Karpas-422 (cell line): ENCODE results near the gene SMC4. TPM values are rescaled to one million over a fixed set of nuclear protein-coding genes. Genes with fewer than 3 reads are reported as not detected.

ENCODE experiments used
- DNase-seq: peaks from one replicate; pipeline ENCODE4 v3.0.0-alpha.2; 2015
- H2AFZ ChIP-seq: fragments of 200-600 bp; sonication (generic); 2 replicates; pipeline ENCODE4 v1.6.1; 2014; ENCODE audit warnings: antibody characterized with exemption, low read length, mixed read lengths
- H3K27ac ChIP-seq: fragments of 200-600 bp; sonication (generic); 2 replicates; pipeline ENCODE4 v1.5.1; 2014; ENCODE audit warnings: mild to moderate bottlenecking, low read length, moderate library complexity
- H3K27me3 ChIP-seq: fragments of 200-600 bp; sonication (generic); 2 replicates; pipeline ENCODE4 v1.6.1; 2014; ENCODE audit warnings: low read length, mixed read lengths
- H3K36me3 ChIP-seq: fragments of 200-600 bp; sonication (generic); 2 replicates; pipeline ENCODE4 v1.6.1; 2014; ENCODE audit warnings: low read length, mixed read lengths; ENCODE audit not compliant: insufficient read depth
- H3K4me1 ChIP-seq: fragments of 200-600 bp; sonication (generic); 2 replicates; pipeline ENCODE4 v1.6.1; 2014; ENCODE audit warnings: mild to moderate bottlenecking, low read length, mixed read lengths
- H3K4me2 ChIP-seq: fragments of 200-600 bp; sonication (generic); 2 replicates; pipeline ENCODE4 v1.6.1; 2014; ENCODE audit warnings: low read length, low read depth, mild to moderate bottlenecking; ENCODE audit not compliant: poor library complexity, severe bottlenecking
- H3K4me3 ChIP-seq: fragments of 200-600 bp; sonication (generic); 2 replicates; pipeline ENCODE4 v1.5.1; 2014; ENCODE audit warnings: mild to moderate bottlenecking, antibody characterized with exemption, low read length, mixed read lengths
- H3K79me2 ChIP-seq: fragments of 200-600 bp; sonication (generic); 2 replicates; pipeline ENCODE4 v1.6.1; 2014; ENCODE audit warnings: mild to moderate bottlenecking, low read length, mixed read lengths
- H3K9ac ChIP-seq: fragments of 200-600 bp; sonication (generic); 2 replicates; pipeline ENCODE4 v1.6.0; 2014; ENCODE audit warnings: low read length
- H3K9me2 ChIP-seq: fragments of 200-600 bp; sonication (generic), shearing (Covaris generic); replicated peaks from 2 replicates; pipeline ENCODE4 v1.6.0; 2014; ENCODE audit warnings: mild to moderate bottlenecking, low read length, moderate library complexity; ENCODE audit not compliant: insufficient read depth
- H3K9me3 ChIP-seq: fragments of 300-700, 200-600 bp; sonication (generic); 2 replicates; pipeline ENCODE4 v1.6.1; 2014; ENCODE audit warnings: low read length, mixed read lengths
- H4K20me1 ChIP-seq: fragments of 200-600 bp; sonication (generic); 2 replicates; pipeline ENCODE4 v1.6.1; 2014; ENCODE audit warnings: mild to moderate bottlenecking, antibody characterized with exemption, low read length, low read depth; ENCODE audit not compliant: insufficient read depth
- small RNA-seq: library from RNA; depleted of rRNA; stranded (forward); fragments of <200 nt; gene quantifications from one replicate; pipeline ENCODE3, GENCODE V24; 2014
- total RNA-seq: library from RNA; depleted of rRNA; stranded (reverse); fragments of >200 nt; shearing (Covaris generic); gene quantifications from 2 replicates; pipeline ENCODE4 v1.2.3, GENCODE V29; 2014; ENCODE audit warnings: low replicate concordance; rRNA removed

The SMC4 gene
- total RNA-seq, 1 experiment from 2014 or later, result 173 TPM

- H4K20me1 ChIP-seq, result no peaks in the 10 kb centered on the region
- no peak overlapping the region for H3K27ac ChIP-seq
- no peaks in the 10 kb centered on the region for H3K79me2 ChIP-seq
- no peaks in the 10 kb centered on the region for H3K4me1 ChIP-seq
- no peak overlapping the region for H2AFZ ChIP-seq
- H3K9ac ChIP-seq, result no peak overlapping the region
- no peaks in the 10 kb centered on the region for H3K36me3 ChIP-seq
- DNase-seq, result no peak
- no peak overlapping the region for H3K4me2 ChIP-seq
- no peak overlapping the region for H3K4me3 ChIP-seq
- H3K9me2 ChIP-seq, result no peaks in the 10 kb centered on the region
- no peaks in the 10 kb centered on the region for H3K9me3 ChIP-seq
- H3K27me3 ChIP-seq, result no peaks in the 10 kb centered on the region
Measured at GRCh38 chr3:160478338-160478737, 78.9 kb downstream of the SMC4 start.

- H3K9me2 ChIP-seq, result no peaks in the 10 kb centered on the region
- no peak overlapping the region for H3K4me2 ChIP-seq
- H3K9me3 ChIP-seq, result no peaks in the 10 kb centered on the region
- H4K20me1 ChIP-seq, result no peaks in the 10 kb centered on the region
- no peaks in the 10 kb centered on the region for H3K79me2 ChIP-seq
- H3K4me3 ChIP-seq, result no peak overlapping the region
- no peak overlapping the region for H3K27ac ChIP-seq
- H3K9ac ChIP-seq, result no peak overlapping the region
- no peaks in the 10 kb centered on the region for H3K36me3 ChIP-seq
- no peaks in the 10 kb centered on the region for H3K27me3 ChIP-seq
- no peaks in the 10 kb centered on the region for H3K4me1 ChIP-seq
- no peak for DNase-seq
- no peak overlapping the region for H2AFZ ChIP-seq
Measured at GRCh38 chr3:160479376-160479775, 79.9 kb downstream of the SMC4 start.

DNA sequence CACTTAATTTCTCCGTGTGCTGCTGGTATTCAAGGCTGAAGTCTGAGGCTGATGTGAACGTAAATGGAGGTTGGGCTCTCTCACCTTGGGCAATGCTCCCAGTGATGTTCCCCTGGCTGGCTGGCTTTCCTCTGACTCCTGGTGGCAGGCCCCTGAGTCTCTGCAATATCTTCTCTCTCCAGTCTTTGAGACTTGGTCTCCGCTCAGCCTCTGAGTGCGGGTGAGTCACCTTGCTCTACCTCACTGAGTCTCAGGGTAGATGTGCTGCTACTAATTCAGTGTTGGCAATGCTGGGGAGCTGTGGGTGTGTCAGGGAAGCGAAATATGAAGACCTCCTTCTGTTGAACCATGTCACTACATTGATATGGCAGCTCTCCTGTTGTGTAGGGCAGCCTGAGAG, 81.5 kb downstream of the SMC4 start:
- H3K9me2 ChIP-seq, result no peaks in the 10 kb centered on the region
- no peak for DNase-seq
- no peaks in the 10 kb centered on the region for H3K36me3 ChIP-seq
- H3K79me2 ChIP-seq, result no peaks in the 10 kb centered on the region
- H3K9ac ChIP-seq, result no peak overlapping the region
- no peaks in the 10 kb centered on the region for H4K20me1 ChIP-seq
- H3K4me1 ChIP-seq, result peaks cover 7% of the 10 kb centered on the region
- no peak overlapping the region for H3K4me2 ChIP-seq
- no peak overlapping the region for H2AFZ ChIP-seq
- no peak overlapping the region for H3K4me3 ChIP-seq
- H3K9me3 ChIP-seq, result no peaks in the 10 kb centered on the region
- H3K27me3 ChIP-seq, result no peaks in the 10 kb centered on the region
- no peak overlapping the region for H3K27ac ChIP-seq

GRCh38 chr3:160481856-160482255, 82.4 kb downstream of the SMC4 start:
- DNase-seq, result no peak
- H3K27me3 ChIP-seq, result no peaks in the 10 kb centered on the region
- H3K36me3 ChIP-seq, result no peaks in the 10 kb centered on the region
- H3K4me3 ChIP-seq, result no peak overlapping the region
- H3K4me2 ChIP-seq, result no peak overlapping the region
- H3K9me3 ChIP-seq, result no peaks in the 10 kb centered on the region
- H3K9ac ChIP-seq, result no peak overlapping the region
- no peaks in the 10 kb centered on the region for H4K20me1 ChIP-seq
- no peaks in the 10 kb centered on the region for H3K9me2 ChIP-seq
- no peak overlapping the region for H2AFZ ChIP-seq
- no peaks in the 10 kb centered on the region for H3K79me2 ChIP-seq
- H3K4me1 ChIP-seq, result peaks cover 11% of the 10 kb centered on the region
- no peak overlapping the region for H3K27ac ChIP-seq

DNA sequence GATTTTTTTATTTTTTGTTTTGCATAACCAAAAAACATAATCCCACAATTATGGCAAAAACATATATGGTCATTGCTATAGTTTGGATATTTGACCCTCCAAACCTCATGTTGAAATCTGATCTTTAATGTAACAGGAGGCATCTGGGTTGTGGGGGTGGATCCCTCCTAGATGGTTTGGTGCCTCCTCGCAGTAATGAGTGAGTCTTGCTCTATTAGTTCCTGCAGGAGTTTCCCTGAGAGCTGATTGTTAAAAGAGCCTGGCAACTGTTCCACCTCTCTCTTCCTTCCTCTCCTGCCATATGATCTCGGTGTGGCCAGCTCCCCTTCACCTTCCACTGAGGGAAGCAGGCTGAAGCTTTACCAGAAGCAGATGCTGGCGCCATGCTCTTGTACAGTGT, 83.3 kb downstream of the SMC4 start:
- H4K20me1 ChIP-seq, result no peaks in the 10 kb centered on the region
- no peaks in the 10 kb centered on the region for H3K9me3 ChIP-seq
- H3K4me1 ChIP-seq, result peaks cover 11% of the 10 kb centered on the region
- no peak overlapping the region for H3K4me2 ChIP-seq
- no peaks in the 10 kb centered on the region for H3K9me2 ChIP-seq
- no peaks in the 10 kb centered on the region for H3K79me2 ChIP-seq
- H2AFZ ChIP-seq, result no peak overlapping the region
- H3K36me3 ChIP-seq, result no peaks in the 10 kb centered on the region
- no peak for DNase-seq
- no peak overlapping the region for H3K27ac ChIP-seq
- no peak overlapping the region for H3K4me3 ChIP-seq
- H3K27me3 ChIP-seq, result no peaks in the 10 kb centered on the region
- H3K9ac ChIP-seq, result no peak overlapping the region

Small RNAs within 50 kb of the gene (small RNA-seq; reads per million reads assigned to genes)
- gene MIR15B, result 37.1 reads per million, percentile 98 among the genes with 10 or more reads in this experiment
- gene MIR16-2, result 13.4 reads per million, percentile 94 among the genes with 10 or more reads in this experiment
- gene RNU7-136P, result not detected

Other genes with a start within 250 kb of the SMC4 start
- not detected in 2 replicates for gene C3orf80, start 174.2 kb upstream of the SMC4 start, total RNA-seq
- 40.7 and 44.8 TPM in 2 replicates for gene IFT80, start 425 bp upstream of the SMC4 start, total RNA-seq
- gene TRIM59, start 50.1 kb downstream of the SMC4 start, total RNA-seq, result 7.0 and 39.3 TPM in 2 replicates
- 21.1 and 40.8 TPM in 2 replicates for gene KPNA4, start 165.9 kb downstream of the SMC4 start, total RNA-seq